ENCODE results near the gene FAM13A.

Gene FAM13A

GRCh38 chr4:88720451-88721428, 336.2 kb downstream of the FAM13A start:
- no peak overlapping the region for H3K23ac ChIP-seq (ENCODE audit: low read depth, low read length, poor library complexity)
- peaks cover 5 to 8% of the 10 kb centered on the region in 2 donors for H3K9me3 ChIP-seq (replicated peaks in 1 of 2; ENCODE audit: control insufficient read depth in 2 of 2, insufficient read depth in 1 of 2, low read depth in 1 of 2, low read length in 2 of 2)
- no peak overlapping the region for H3K4me2 ChIP-seq (ENCODE audit: insufficient read depth, low read length, poor library complexity, severe bottlenecking)
- H3K27ac ChIP-seq (replicated peaks; ENCODE audit: low read length), result no peak overlapping the region
- no peak overlapping the region for H2AK5ac ChIP-seq (ENCODE audit: low read depth, low read length)
- H2BK12ac ChIP-seq (ENCODE audit: low read length), result no peak overlapping the region
- H3K36me3 ChIP-seq (replicated peaks in 1 of 2; ENCODE audit: control insufficient read depth in 2 of 2, insufficient read depth in 2 of 2, low read length in 2 of 2), result peaks cover 3 to 5% of the 10 kb centered on the region in 2 donors
- H3K79me1 ChIP-seq (ENCODE audit: low read depth, low read length), result no peaks in the 10 kb centered on the region
- no peak overlapping the region for H4K91ac ChIP-seq (ENCODE audit: low read depth, low read length, poor library complexity)
- no peaks in the 10 kb centered on the region for H3K27me3 ChIP-seq (ENCODE audit: control insufficient read depth in 3 of 3, insufficient read depth in 3 of 3, low read depth in 1 of 3, low read length in 3 of 3)
- H2BK120ac ChIP-seq (ENCODE audit: low read depth, low read length), result no peak overlapping the region
- H3K4me3 ChIP-seq (ENCODE audit: low read length in 2 of 2), result peak overlapping the region in 1 of 2 donors; percentile 58
- no peak overlapping the region for H3K18ac ChIP-seq (ENCODE audit: low read length)
- H3K4ac ChIP-seq (ENCODE audit: low read length), result no peak overlapping the region
- no peak overlapping the region for H2BK15ac ChIP-seq (ENCODE audit: low read length)
- H3K14ac ChIP-seq (ENCODE audit: low read length), result no peak overlapping the region
- H3K4me1 ChIP-seq (ENCODE audit: control insufficient read depth in 2 of 2, insufficient read depth in 1 of 2, low read depth in 1 of 2, low read length in 2 of 2), result peaks cover 0 to 1% of the 10 kb centered on the region in 2 donors
- no CpG with 5 or more reads among the region's 10 CpGs for WGBS, 2 donors (ENCODE audit: extremely low coverage in 2 of 2, insufficient read length in 2 of 2, insufficient replicate concordance in 1 of 2)
- H2BK5ac ChIP-seq (ENCODE audit: low read length), result no peak overlapping the region
- no peak overlapping the region for H2AFZ ChIP-seq (ENCODE audit: low read length)
- no peak overlapping the region for H3K9ac ChIP-seq (ENCODE audit: low read depth, low read length, poor library complexity)
- H4K8ac ChIP-seq (ENCODE audit: low read depth, low read length), result no peak overlapping the region
- no peak for DNase-seq (ENCODE audit: low spot score)

GRCh38 chr4:88719381-88719780, 337.6 kb downstream of the FAM13A start:
- Histone ChIP-seq H4K8ac (ENCODE audit: low read depth, low read length) (no peak overlapping the region), H3K4me3 (ENCODE audit: low read length in 2 of 2) (no peak overlapping the region), H2BK5ac (ENCODE audit: low read length) (no peak overlapping the region), H3K18ac (ENCODE audit: low read length) (no peak overlapping the region), H4K91ac (ENCODE audit: low read depth, low read length, poor library complexity) (no peak overlapping the region), H2BK120ac (ENCODE audit: low read depth, low read length) (no peak overlapping the region), H3K23ac (ENCODE audit: low read depth, low read length, poor library complexity) (no peak overlapping the region), H3K27me3 (ENCODE audit: control insufficient read depth in 3 of 3, insufficient read depth in 3 of 3, low read depth in 1 of 3, low read length in 3 of 3) (no peaks in the 10 kb centered on the region), H3K4me2 (ENCODE audit: insufficient read depth, low read length, poor library complexity, severe bottlenecking) (no peak overlapping the region), H3K4me1 (ENCODE audit: control insufficient read depth in 2 of 2, insufficient read depth in 1 of 2, low read depth in 1 of 2, low read length in 2 of 2) (peaks cover 0 to 1% of the 10 kb centered on the region in 2 donors), H3K14ac (ENCODE audit: low read length) (no peak overlapping the region), H3K79me1 (ENCODE audit: low read depth, low read length) (no peaks in the 10 kb centered on the region), H3K36me3 (replicated peaks in 1 of 2; ENCODE audit: control insufficient read depth in 2 of 2, insufficient read depth in 2 of 2, low read length in 2 of 2) (peaks cover 3 to 4% of the 10 kb centered on the region in 2 donors), H3K9ac (ENCODE audit: low read depth, low read length, poor library complexity) (no peak overlapping the region), H3K27ac (replicated peaks; ENCODE audit: low read length) (no peak overlapping the region), H2AFZ (ENCODE audit: low read length) (no peak overlapping the region), H3K4ac (ENCODE audit: low read length) (no peak overlapping the region), H2AK5ac (ENCODE audit: low read depth, low read length) (no peak overlapping the region), H2BK12ac (ENCODE audit: low read length) (no peak overlapping the region), H3K9me3 (replicated peaks in 1 of 2; ENCODE audit: control insufficient read depth in 2 of 2, insufficient read depth in 1 of 2, low read depth in 1 of 2, low read length in 2 of 2) (peaks cover 5 to 8% of the 10 kb centered on the region in 2 donors), H2BK15ac (ENCODE audit: low read length) (no peak overlapping the region)
- DNase-seq (ENCODE audit: low spot score), result no peak
- WGBS, 2 donors (ENCODE audit: extremely low coverage in 2 of 2, insufficient read length in 2 of 2, insufficient replicate concordance in 1 of 2), result 100% methylated on average over 1 of the region's 1 CpG

GRCh38 chr4:88718098-88718497, 338.9 kb downstream of the FAM13A start:
- Histone ChIP-seq H3K4me2 (ENCODE audit: insufficient read depth, low read length, poor library complexity, severe bottlenecking) (no peak overlapping the region), H2AK5ac (ENCODE audit: low read depth, low read length) (no peak overlapping the region), H3K27ac (replicated peaks; ENCODE audit: low read length) (no peak overlapping the region), H3K23ac (ENCODE audit: low read depth, low read length, poor library complexity) (no peak overlapping the region), H3K14ac (ENCODE audit: low read length) (no peak overlapping the region), H3K9ac (ENCODE audit: low read depth, low read length, poor library complexity) (no peak overlapping the region), H3K79me1 (ENCODE audit: low read depth, low read length) (no peaks in the 10 kb centered on the region), H2BK15ac (ENCODE audit: low read length) (no peak overlapping the region), H3K36me3 (replicated peaks in 1 of 2; ENCODE audit: control insufficient read depth in 2 of 2, insufficient read depth in 2 of 2, low read length in 2 of 2) (peaks cover 3 to 4% of the 10 kb centered on the region in 2 donors), H2BK12ac (ENCODE audit: low read length) (no peak overlapping the region), H4K8ac (ENCODE audit: low read depth, low read length) (no peak overlapping the region), H2BK5ac (ENCODE audit: low read length) (no peak overlapping the region), H3K4me3 (ENCODE audit: low read length in 2 of 2) (no peak overlapping the region), H2AFZ (ENCODE audit: low read length) (no peak overlapping the region), H3K18ac (ENCODE audit: low read length) (no peak overlapping the region), H3K4me1 (ENCODE audit: control insufficient read depth in 2 of 2, insufficient read depth in 1 of 2, low read depth in 1 of 2, low read length in 2 of 2) (no peaks in the 10 kb centered on the region), H2BK120ac (ENCODE audit: low read depth, low read length) (no peak overlapping the region), H3K27me3 (ENCODE audit: control insufficient read depth in 3 of 3, insufficient read depth in 3 of 3, low read depth in 1 of 3, low read length in 3 of 3) (no peaks in the 10 kb centered on the region), H3K4ac (ENCODE audit: low read length) (no peak overlapping the region), H4K91ac (ENCODE audit: low read depth, low read length, poor library complexity) (no peak overlapping the region), H3K9me3 (replicated peaks in 1 of 2; ENCODE audit: control insufficient read depth in 2 of 2, insufficient read depth in 1 of 2, low read depth in 1 of 2, low read length in 2 of 2) (peaks cover 5 to 8% of the 10 kb centered on the region in 2 donors)
- WGBS, 2 donors (ENCODE audit: extremely low coverage in 2 of 2, insufficient read length in 2 of 2, insufficient replicate concordance in 1 of 2), result no CpG with 5 or more reads among the region's 5 CpGs
- no peak for DNase-seq (ENCODE audit: low spot score)

GRCh38 chr4:88713782-88714181, 343.2 kb downstream of the FAM13A start:
- Histone ChIP-seq H2AFZ (ENCODE audit: low read length) (no peak overlapping the region), H3K36me3 (replicated peaks in 1 of 2; ENCODE audit: control insufficient read depth in 2 of 2, insufficient read depth in 2 of 2, low read length in 2 of 2) (no peaks in the 10 kb centered on the region), H2BK15ac (ENCODE audit: low read length) (no peak overlapping the region), H3K4me2 (ENCODE audit: insufficient read depth, low read length, poor library complexity, severe bottlenecking) (no peak overlapping the region), H3K9ac (ENCODE audit: low read depth, low read length, poor library complexity) (no peak overlapping the region), H3K18ac (ENCODE audit: low read length) (no peak overlapping the region), H4K8ac (ENCODE audit: low read depth, low read length) (no peak overlapping the region), H2BK120ac (ENCODE audit: low read depth, low read length) (no peak overlapping the region), H3K9me3 (replicated peaks in 1 of 2; ENCODE audit: control insufficient read depth in 2 of 2, insufficient read depth in 1 of 2, low read depth in 1 of 2, low read length in 2 of 2) (peaks cover 2 to 8% of the 10 kb centered on the region in 2 donors), H3K27me3 (ENCODE audit: control insufficient read depth in 3 of 3, insufficient read depth in 3 of 3, low read depth in 1 of 3, low read length in 3 of 3) (no peaks in the 10 kb centered on the region), H3K14ac (ENCODE audit: low read length) (no peak overlapping the region), H2BK5ac (ENCODE audit: low read length) (no peak overlapping the region), H3K79me1 (ENCODE audit: low read depth, low read length) (no peaks in the 10 kb centered on the region), H4K91ac (ENCODE audit: low read depth, low read length, poor library complexity) (no peak overlapping the region), H3K4ac (ENCODE audit: low read length) (no peak overlapping the region), H3K27ac (replicated peaks; ENCODE audit: low read length) (no peak overlapping the region), H3K4me1 (ENCODE audit: control insufficient read depth in 2 of 2, insufficient read depth in 1 of 2, low read depth in 1 of 2, low read length in 2 of 2) (no peaks in the 10 kb centered on the region), H2BK12ac (ENCODE audit: low read length) (no peak overlapping the region), H2AK5ac (ENCODE audit: low read depth, low read length) (no peak overlapping the region), H3K4me3 (ENCODE audit: low read length in 2 of 2) (no peak overlapping the region), H3K23ac (ENCODE audit: low read depth, low read length, poor library complexity) (no peak overlapping the region)
- WGBS, 2 donors (ENCODE audit: extremely low coverage in 2 of 2, insufficient read length in 2 of 2, insufficient replicate concordance in 1 of 2), result no CpG with 5 or more reads among the region's 1 CpG
- no peak for DNase-seq (ENCODE audit: low spot score)
